Measurements from ENCODE around the gene USP31. TPM values are rescaled to one million over a fixed set of nuclear protein-coding genes. Genes with fewer than 3 reads are reported as not detected.

Gene USP31
- total RNA-seq, 1 experiment from 2014 or later, result 17.4 TPM

DNA sequence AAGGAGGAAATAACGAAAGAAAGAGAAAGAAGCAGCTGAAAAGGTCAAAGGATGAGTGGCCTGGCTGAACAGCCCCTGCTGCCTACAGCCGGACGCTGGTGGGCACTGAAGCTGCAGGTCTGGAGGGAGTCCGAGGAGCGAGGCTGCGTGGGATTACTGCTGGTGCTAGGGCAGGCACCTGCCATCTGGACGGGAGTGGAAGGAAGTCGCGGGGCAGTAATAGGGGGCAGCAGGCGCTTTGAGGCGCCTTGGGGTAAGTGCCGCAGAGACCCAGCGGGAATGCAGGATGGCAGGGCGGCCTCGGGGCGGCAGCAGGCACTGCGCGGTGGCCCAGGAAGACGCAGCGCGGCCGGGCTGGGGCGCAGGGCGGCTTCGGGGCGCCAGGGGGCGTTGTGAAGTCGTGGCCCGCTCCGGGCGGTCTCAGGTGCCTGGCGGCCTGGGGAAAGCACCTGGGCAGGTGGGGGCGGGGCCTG is 33.0 kb upstream of the USP31 start (continued):
- no peak for TF ChIP-seq PREB (CRISPR knock-in tag; IDR thresholded peaks at IDR 0.05; ENCODE audit: borderline replicate concordance)
- no peak for TF ChIP-seq ZNF219 (CRISPR knock-in tag; IDR thresholded peaks at IDR 0.05; ENCODE audit: borderline replicate concordance)
- no peak for TF ChIP-seq FOXJ3 (CRISPR knock-in tag; IDR thresholded peaks at IDR 0.05; ENCODE audit: borderline replicate concordance)
- TF ChIP-seq FOXP4 (CRISPR knock-in tag; IDR thresholded peaks at IDR 0.05), result peak; percentile 43; the same call in 1 of the 2 replicates
- TF ChIP-seq HMGXB4 (CRISPR knock-in tag; IDR thresholded peaks at IDR 0.05), result peak; percentile 88
- no peak for TF ChIP-seq MYBL2 (CRISPR knock-in tag; IDR thresholded peaks at IDR 0.05)
- no peak for TF ChIP-seq ZNF416 (CRISPR knock-in tag; IDR thresholded peaks at IDR 0.05)
- TF ChIP-seq E2F5 (CRISPR knock-in tag; IDR thresholded peaks at IDR 0.05), result no peak; the same call in 1 of the 2 replicates
- TF ChIP-seq CBFB (CRISPR knock-in tag; IDR thresholded peaks at IDR 0.05; ENCODE audit: low read depth), result 0 out of 2 replicates have a peak, but pooled peaks have one; percentile 57
- TF ChIP-seq GTF2I (CRISPR knock-in tag; conservative IDR thresholded peaks at IDR 0.05), result no peak
- TF ChIP-seq ZNF263 (CRISPR knock-in tag; IDR thresholded peaks at IDR 0.05; ENCODE audit: low read depth), result no peak
- no peak for TF ChIP-seq SMAD4 (CRISPR knock-in tag; IDR thresholded peaks at IDR 0.05)
- TF ChIP-seq NFYB (CRISPR knock-in tag; conservative IDR thresholded peaks at IDR 0.05; ENCODE audit: low read depth), result no peak
- peak; percentile 82 for TF ChIP-seq ZNF423 (CRISPR knock-in tag; IDR thresholded peaks at IDR 0.05)
- no peak for TF ChIP-seq RELA (CRISPR knock-in tag; IDR thresholded peaks at IDR 0.05; ENCODE audit: borderline replicate concordance)
- no peak for TF ChIP-seq ARID4B (CRISPR knock-in tag; IDR thresholded peaks at IDR 0.05; ENCODE audit: borderline replicate concordance)
- TF ChIP-seq IRF2 (CRISPR knock-in tag; IDR thresholded peaks at IDR 0.05; ENCODE audit: borderline replicate concordance, low read depth), result no peak
- TF ChIP-seq, protein P1, sequence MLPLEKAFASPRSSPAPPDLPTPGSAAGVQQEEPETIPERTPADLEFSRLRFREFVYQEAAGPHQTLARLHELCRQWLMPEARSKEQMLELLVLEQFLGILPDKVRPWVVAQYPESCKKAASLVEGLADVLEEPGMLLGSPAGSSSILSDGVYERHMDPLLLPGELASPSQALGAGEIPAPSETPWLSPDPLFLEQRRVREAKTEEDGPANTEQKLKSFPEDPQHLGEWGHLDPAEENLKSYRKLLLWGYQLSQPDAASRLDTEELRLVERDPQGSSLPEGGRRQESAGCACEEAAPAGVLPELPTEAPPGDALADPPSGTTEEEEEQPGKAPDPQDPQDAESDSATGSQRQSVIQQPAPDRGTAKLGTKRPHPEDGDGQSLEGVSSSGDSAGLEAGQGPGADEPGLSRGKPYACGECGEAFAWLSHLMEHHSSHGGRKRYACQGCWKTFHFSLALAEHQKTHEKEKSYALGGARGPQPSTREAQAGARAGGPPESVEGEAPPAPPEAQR (CRISPR knock-in tag; IDR thresholded peaks at IDR 0.05), result no peak
- TF ChIP-seq ETV6 (CRISPR knock-in tag; IDR thresholded peaks at IDR 0.05), result peak; percentile 68; the same call in 1 of the 2 replicates
- no peak for TF ChIP-seq CREB1 (CRISPR knock-in tag; IDR thresholded peaks at IDR 0.05)
- no peak for TF ChIP-seq E2F1 (CRISPR knock-in tag; IDR thresholded peaks at IDR 0.05)
- no peak for TF ChIP-seq ATF6 (CRISPR knock-in tag; IDR thresholded peaks at IDR 0.05)
- TF ChIP-seq ZNF121 (CRISPR knock-in tag; IDR thresholded peaks at IDR 0.05), result no peak
- no peak for TF ChIP-seq SOX15 (CRISPR knock-in tag; IDR thresholded peaks at IDR 0.05)

All from WTC11 (cell line).